ENCODE data around the gene SNX30.

Gene SNX30

DNA sequence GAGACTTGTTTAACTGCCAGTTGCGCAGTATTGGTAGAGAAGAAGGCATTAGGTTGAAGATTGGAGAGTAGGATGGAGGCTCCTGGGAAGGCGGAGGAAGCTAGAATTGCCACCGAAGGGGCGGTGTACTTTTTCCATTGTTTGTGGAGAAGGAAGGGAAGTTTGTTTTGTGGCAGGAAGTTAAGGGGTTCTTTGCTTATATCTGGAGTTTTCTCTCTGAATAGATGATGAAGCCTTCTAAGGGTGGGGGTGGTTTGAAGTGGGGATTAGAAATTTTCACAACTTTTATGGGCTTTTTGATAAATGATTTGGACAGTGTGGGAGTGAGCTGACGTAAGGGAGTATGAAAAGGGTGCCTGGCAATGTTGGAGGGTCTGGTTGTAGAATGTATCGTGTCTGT lies 59.3 kb downstream of the SNX30 start:
- Histone ChIP-seq H3K36me3 (replicated peaks) (no peaks in the 10 kb centered on the region), H3K27ac (no peak overlapping the region), H3K4me3 (ENCODE audit: low read depth, low read length) (no peak overlapping the region), H3K27me3 (replicated peaks) (no peaks in the 10 kb centered on the region)
- no peak for DNase-seq
- TF ChIP-seq, protein P1, sequence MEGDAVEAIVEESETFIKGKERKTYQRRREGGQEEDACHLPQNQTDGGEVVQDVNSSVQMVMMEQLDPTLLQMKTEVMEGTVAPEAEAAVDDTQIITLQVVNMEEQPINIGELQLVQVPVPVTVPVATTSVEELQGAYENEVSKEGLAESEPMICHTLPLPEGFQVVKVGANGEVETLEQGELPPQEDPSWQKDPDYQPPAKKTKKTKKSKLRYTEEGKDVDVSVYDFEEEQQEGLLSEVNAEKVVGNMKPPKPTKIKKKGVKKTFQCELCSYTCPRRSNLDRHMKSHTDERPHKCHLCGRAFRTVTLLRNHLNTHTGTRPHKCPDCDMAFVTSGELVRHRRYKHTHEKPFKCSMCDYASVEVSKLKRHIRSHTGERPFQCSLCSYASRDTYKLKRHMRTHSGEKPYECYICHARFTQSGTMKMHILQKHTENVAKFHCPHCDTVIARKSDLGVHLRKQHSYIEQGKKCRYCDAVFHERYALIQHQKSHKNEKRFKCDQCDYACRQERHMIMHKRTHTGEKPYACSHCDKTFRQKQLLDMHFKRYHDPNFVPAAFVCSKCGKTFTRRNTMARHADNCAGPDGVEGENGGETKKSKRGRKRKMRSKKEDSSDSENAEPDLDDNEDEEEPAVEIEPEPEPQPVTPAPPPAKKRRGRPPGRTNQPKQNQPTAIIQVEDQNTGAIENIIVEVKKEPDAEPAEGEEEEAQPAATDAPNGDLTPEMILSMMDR (IDR thresholded peaks at IDR 0.05; ENCODE audit: low read depth, low read length, missing control alignments), result no peak
- in situ Hi-C loops (cut with HindIII; ENCODE audit: low pct_ligation_motif_present, low sequenced_read_pairs), result no loop called here

DNA sequence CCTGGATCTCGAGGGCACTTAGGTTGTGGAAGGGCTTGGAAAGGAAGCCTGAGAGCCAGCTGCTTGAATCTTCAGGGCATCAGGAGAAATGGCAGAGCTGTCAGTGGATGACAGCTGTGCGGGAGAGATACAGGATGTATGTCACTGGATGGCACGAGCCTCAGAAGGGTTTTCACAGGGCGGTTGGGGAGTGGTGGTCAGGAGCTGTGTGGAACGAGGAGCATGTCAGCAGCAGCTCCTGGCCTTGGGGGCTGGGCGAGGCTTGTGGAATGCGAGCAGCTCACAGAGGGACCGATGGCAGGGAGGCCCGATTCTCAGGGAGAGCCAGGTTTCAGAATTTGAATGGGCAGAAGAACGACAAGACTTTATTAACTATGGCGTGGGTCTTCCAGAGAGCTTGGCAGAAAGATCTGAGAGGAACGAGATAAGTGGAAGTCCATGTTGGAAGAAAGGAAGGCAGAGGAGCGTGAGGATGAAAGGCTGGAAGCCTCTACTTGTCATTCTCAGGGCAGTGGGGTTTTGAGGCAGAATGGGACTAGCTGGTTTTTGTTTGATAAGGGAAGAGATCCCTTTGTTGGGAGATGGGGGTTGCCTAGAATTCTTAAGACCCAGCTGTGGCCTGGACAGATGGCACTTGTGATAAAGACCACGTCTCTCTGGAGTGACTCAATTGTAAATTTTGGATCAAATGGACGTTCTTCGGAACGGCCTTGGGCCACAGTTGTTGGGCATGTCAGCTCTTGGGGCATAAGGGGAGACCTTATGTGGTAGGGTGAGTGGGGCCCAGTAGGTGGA lies 60.3 kb downstream of the SNX30 start:
- Histone ChIP-seq H3K4me3 (ENCODE audit: low read depth, low read length) (no peak overlapping the region), H3K27ac (no peak overlapping the region), H3K27me3 (replicated peaks) (no peaks in the 10 kb centered on the region), H3K36me3 (replicated peaks) (no peaks in the 10 kb centered on the region)
- TF ChIP-seq, protein P1 (IDR thresholded peaks at IDR 0.05; ENCODE audit: low read depth, low read length, missing control alignments), result no peak
- no peak for DNase-seq
- in situ Hi-C loops (cut with HindIII; ENCODE audit: low pct_ligation_motif_present, low sequenced_read_pairs), result no loop called here

DNA sequence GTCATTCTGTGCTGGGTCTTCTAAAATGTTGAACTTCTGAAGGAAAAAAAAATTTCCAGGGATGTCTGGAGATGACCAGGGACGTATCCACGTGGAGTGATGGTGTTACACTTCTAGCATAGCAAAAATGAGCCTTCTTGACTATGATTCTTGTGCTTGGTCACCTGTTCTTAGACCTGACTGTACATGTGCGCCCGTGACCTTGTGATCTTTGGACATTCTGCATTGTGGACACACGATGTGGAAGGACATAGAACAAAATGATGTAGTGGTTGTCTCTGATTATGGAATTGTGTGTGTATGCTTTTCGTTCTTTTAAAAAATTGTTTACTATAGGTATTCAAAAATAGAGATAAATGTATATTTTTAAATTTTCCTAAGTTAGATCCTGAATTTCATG lies 61.0 kb downstream of the SNX30 start:
- no peak for DNase-seq
- TF ChIP-seq, protein P1 (IDR thresholded peaks at IDR 0.05; ENCODE audit: low read depth, low read length, missing control alignments), result no peak
- Histone ChIP-seq H3K27me3 (replicated peaks) (no peaks in the 10 kb centered on the region), H3K4me3 (ENCODE audit: low read depth, low read length) (no peak overlapping the region), H3K27ac (no peak overlapping the region), H3K36me3 (replicated peaks) (no peaks in the 10 kb centered on the region)
- in situ Hi-C loops (cut with HindIII; ENCODE audit: low pct_ligation_motif_present, low sequenced_read_pairs), result no loop called here

DNA sequence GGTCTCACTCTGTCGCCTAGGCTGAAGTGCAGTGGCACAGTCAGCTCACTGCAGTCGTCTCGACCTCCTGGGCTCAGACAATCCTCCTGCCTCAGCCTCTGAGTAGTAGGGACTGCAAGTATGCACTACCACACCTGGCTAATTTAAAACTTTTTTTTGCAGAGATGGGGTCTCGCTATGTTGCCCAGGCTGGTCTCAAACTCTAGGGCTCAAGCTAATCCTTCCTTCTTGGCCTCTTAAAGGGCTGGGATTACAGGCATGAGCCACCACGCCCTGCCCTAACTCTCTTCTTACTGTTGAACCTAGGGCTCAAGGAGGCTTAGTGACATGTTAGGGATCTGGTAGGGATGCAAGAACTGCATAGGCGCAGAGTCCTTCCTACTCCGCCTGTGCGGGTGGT lies 65.3 kb downstream of the SNX30 start:
- in situ Hi-C loops (cut with HindIII; ENCODE audit: low pct_ligation_motif_present, low sequenced_read_pairs), result no loop called here
- no peak overlapping the region for H3K4me3 ChIP-seq (ENCODE audit: low read depth, low read length)
- H3K36me3 ChIP-seq (replicated peaks), result no peaks in the 10 kb centered on the region
- no peak overlapping the region for H3K27ac ChIP-seq
- TF ChIP-seq, protein P1 (IDR thresholded peaks at IDR 0.05; ENCODE audit: low read depth, low read length, missing control alignments), result no peak
- no peaks in the 10 kb centered on the region for H3K27me3 ChIP-seq (replicated peaks)
- DNase-seq, result no peak

DNA sequence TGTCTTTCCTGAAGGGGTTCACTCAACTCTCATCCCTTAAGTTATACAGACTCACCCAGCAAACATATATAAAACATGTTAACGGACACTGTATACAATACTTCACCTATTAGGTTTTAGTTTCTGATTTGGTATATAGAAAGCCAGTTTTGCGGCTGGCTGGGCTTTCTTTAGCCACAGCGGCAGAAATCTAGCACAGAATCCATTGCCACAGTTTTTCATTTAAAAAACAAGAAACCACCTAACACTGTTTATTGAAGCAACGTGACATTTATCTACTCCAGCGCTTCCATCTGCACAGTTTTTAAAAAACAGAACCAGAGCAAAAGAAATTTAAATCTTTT lies 67.3 kb downstream of the SNX30 start:
- Histone ChIP-seq H3K27me3 (replicated peaks) (no peaks in the 10 kb centered on the region), H3K36me3 (replicated peaks) (no peaks in the 10 kb centered on the region), H3K27ac (no peak overlapping the region), H3K4me3 (ENCODE audit: low read depth, low read length) (no peak overlapping the region)
- in situ Hi-C loops (cut with HindIII; ENCODE audit: low pct_ligation_motif_present, low sequenced_read_pairs), result no loop called here
- DNase-seq, result no peak
- TF ChIP-seq, protein P1 (IDR thresholded peaks at IDR 0.05; ENCODE audit: low read depth, low read length, missing control alignments), result no peak

All from brain microvascular endothelial cell (primary cell).